ENCODE measurements around the gene BMP8B. TPM values are rescaled to one million over a fixed set of nuclear protein-coding genes. Genes with fewer than 3 reads are reported as not detected.

Gene BMP8B
- polyA plus RNA-seq, 2 of the 4 experiments (the other 2 are of a cell fraction): 2.5 to 3.1 TPM

Small RNA genes lying within 50 kb of the gene (small RNA-seq; reads per million reads assigned to genes)
- gene AL033527.1 (0 reads per million in 6 experiments), gene RNU7-121P (0 reads per million in 6 experiments)

Other genes with a start within 250 kb of the BMP8B start
- 55.1 and 75.3 TPM in 2 replicates for gene PABPC4, start 212.1 kb downstream of the BMP8B start, polyA plus RNA-seq (2011; rRNA removed)
- gene PABPC4, start 212.1 kb downstream of the BMP8B start, polyA plus RNA-seq (2017; fragmentation: RNase III; extraction: RNeasy Plus Mini Kit Qiagen cat#74134 plus additional on column Dnase treatment): 131 to 138 TPM (median 131 TPM) in 3 replicates
- 2.2 and 2.9 TPM in 2 replicates for gene HEYL, start 149.2 kb downstream of the BMP8B start, polyA plus RNA-seq (2011; rRNA removed)
- gene HEYL, start 149.2 kb downstream of the BMP8B start, polyA plus RNA-seq (2017; fragmentation: RNase III; extraction: RNeasy Plus Mini Kit Qiagen cat#74134 plus additional on column Dnase treatment): 2.0 to 2.3 TPM (median 2.2 TPM) in 3 replicates
- gene NT5C1A, start 116.8 kb downstream of the BMP8B start, polyA plus RNA-seq (2011; rRNA removed): not detected in 2 replicates
- gene NT5C1A, start 116.8 kb downstream of the BMP8B start, polyA plus RNA-seq (2017; fragmentation: RNase III; extraction: RNeasy Plus Mini Kit Qiagen cat#74134 plus additional on column Dnase treatment): not detected in 3 replicates
- 0.09 TPM in 2 replicates for gene HPCAL4, start 97.4 kb downstream of the BMP8B start, polyA plus RNA-seq (2011; rRNA removed)
- 0.08 to 0.14 TPM (median 0.09 TPM) in 3 replicates for gene HPCAL4, start 97.4 kb downstream of the BMP8B start, polyA plus RNA-seq (2017; fragmentation: RNase III; extraction: RNeasy Plus Mini Kit Qiagen cat#74134 plus additional on column Dnase treatment)
- 66.1 and 75.6 TPM in 2 replicates for gene PPIE, start 50.0 kb downstream of the BMP8B start, polyA plus RNA-seq (2011; rRNA removed)
- gene PPIE, start 50.0 kb downstream of the BMP8B start, polyA plus RNA-seq (2017; fragmentation: RNase III; extraction: RNeasy Plus Mini Kit Qiagen cat#74134 plus additional on column Dnase treatment): 45.7 to 46.7 TPM (median 46.6 TPM) in 3 replicates
- gene OXCT2, start 17.5 kb downstream of the BMP8B start, polyA plus RNA-seq (2011; rRNA removed): 0.21 and 0.36 TPM in 2 replicates
- gene OXCT2, start 17.5 kb downstream of the BMP8B start, polyA plus RNA-seq (2017; fragmentation: RNase III; extraction: RNeasy Plus Mini Kit Qiagen cat#74134 plus additional on column Dnase treatment): 0.23 to 0.41 TPM (median 0.33 TPM) in 3 replicates
- gene TRIT1, start 94.6 kb upstream of the BMP8B start, polyA plus RNA-seq (2011; rRNA removed): 22.8 and 25.3 TPM in 2 replicates
- 13.6 to 15.0 TPM (median 13.9 TPM) in 3 replicates for gene TRIT1, start 94.6 kb upstream of the BMP8B start, polyA plus RNA-seq (2017; fragmentation: RNase III; extraction: RNeasy Plus Mini Kit Qiagen cat#74134 plus additional on column Dnase treatment)
- 1.3 and 1.5 TPM in 2 replicates for gene MYCL, start 113.1 kb upstream of the BMP8B start, polyA plus RNA-seq (2011; rRNA removed)
- gene MYCL, start 113.1 kb upstream of the BMP8B start, polyA plus RNA-seq (2017; fragmentation: RNase III; extraction: RNeasy Plus Mini Kit Qiagen cat#74134 plus additional on column Dnase treatment): 0.62 to 0.68 TPM (median 0.67 TPM) in 3 replicates
- 3.1 and 3.9 TPM in 2 replicates for gene MFSD2A, start 166.3 kb upstream of the BMP8B start, polyA plus RNA-seq (2011; rRNA removed)
- gene MFSD2A, start 166.3 kb upstream of the BMP8B start, polyA plus RNA-seq (2017; fragmentation: RNase III; extraction: RNeasy Plus Mini Kit Qiagen cat#74134 plus additional on column Dnase treatment): 2.8 to 3.0 TPM (median 2.9 TPM) in 3 replicates